GM12878 (cell line): ENCODE measurements around the gene CEP120. TPM values are rescaled to one million over a fixed set of nuclear protein-coding genes. Genes with fewer than 3 reads are reported as not detected.

Experiments used
- ATF3 ChIP-seq: IDR thresholded peaks from 2 replicates; pipeline ENCODE4 v1.6.1; 2011; ENCODE audit warnings: low read depth, mild to moderate bottlenecking, low read length, moderate library complexity, borderline replicate concordance; ENCODE audit errors: extremely low read depth
- BCL3 ChIP-seq: IDR thresholded peaks from 2 replicates; pipeline ENCODE4 v1.6.1; 2011; ENCODE audit warnings: borderline replicate concordance, low read depth, mild to moderate bottlenecking, moderate library complexity, low read length; ENCODE audit not compliant: insufficient read depth, poor library complexity, severe bottlenecking
- E2F4 ChIP-seq: IDR thresholded peaks from 2 replicates; pipeline ENCODE4 v1.6.1; 2012; ENCODE audit warnings: low read depth, low read length, improper control_type of control experiment
- ESRRA ChIP-seq: IDR thresholded peaks from 2 replicates; pipeline ENCODE4 v1.6.1; 2012; ENCODE audit warnings: mild to moderate bottlenecking, low read length, improper control_type of control experiment
- FOXK2 ChIP-seq: fragments of 450-650 bp; IDR thresholded peaks from 2 replicates; pipeline ENCODE4 v1.6.1; 2017; ENCODE audit warnings: mild to moderate bottlenecking, moderate library complexity
- HCFC1 ChIP-seq: fragments of 150-350 bp; IDR thresholded peaks from 2 replicates; pipeline ENCODE4 v1.6.1; 2014; ENCODE audit warnings: low read length
- HSF1 ChIP-seq: fragments of 150-350 bp; IDR thresholded peaks from 2 replicates; pipeline ENCODE4 v1.6.1; 2014; ENCODE audit warnings: mild to moderate bottlenecking, low read depth, low read length
- MLLT1 ChIP-seq: fragments of 450-650 bp; IDR thresholded peaks from 2 replicates; pipeline ENCODE4 v1.6.1; 2016; ENCODE audit warnings: mild to moderate bottlenecking
- MYC ChIP-seq: IDR thresholded peaks from 2 replicates; pipeline ENCODE4 v1.6.1; 2011; ENCODE audit warnings: mild to moderate bottlenecking, low read length, moderate library complexity, inconsistent platforms; ENCODE audit not compliant: insufficient read depth, insufficient replicate concordance, insufficient read length, severe bottlenecking
- NFYB ChIP-seq: IDR thresholded peaks from 2 replicates; pipeline ENCODE4 v1.6.1; 2011; ENCODE audit warnings: low read depth, mild to moderate bottlenecking, low read length, improper control_type of control experiment, moderate library complexity; ENCODE audit not compliant: insufficient read depth
- NR2F1 ChIP-seq: fragments of 450-650 bp; conservative IDR thresholded peaks from 2 replicates; pipeline ENCODE4 v1.6.1; 2017; ENCODE audit warnings: mild to moderate bottlenecking
- NRF1 ChIP-seq: conservative IDR thresholded peaks from 2 replicates; pipeline ENCODE4 v1.6.1; 2011; ENCODE audit warnings: mild to moderate bottlenecking, low read depth, low read length, improper control_type of control experiment
- POLR2A ChIP-seq: IDR thresholded peaks from 2 replicates; pipeline ENCODE4 v1.6.1; 2011; ENCODE audit warnings: low read depth, mild to moderate bottlenecking, low read length
- RB1 ChIP-seq: fragments of 450-650 bp; formaldehyde crosslinking; IDR thresholded peaks from 2 replicates; pipeline ENCODE4 v1.6.1; 2017; ENCODE audit warnings: mild to moderate bottlenecking, borderline replicate concordance
- SMAD1 ChIP-seq: fragments of 450-650 bp; IDR thresholded peaks from 2 replicates; pipeline ENCODE4 v1.6.1; 2018; ENCODE audit warnings: mild to moderate bottlenecking, low read depth; ENCODE audit not compliant: partially characterized antibody
- SMARCA5 ChIP-seq: fragments of 450-650 bp; IDR thresholded peaks from 2 replicates; pipeline ENCODE4 v1.6.1; 2017; ENCODE audit warnings: mild to moderate bottlenecking
- TCF7 ChIP-seq: IDR thresholded peaks from 2 replicates; pipeline ENCODE4 v1.6.1; 2014; ENCODE audit warnings: antibody characterized with exemption, borderline replicate concordance
- ZBTB40 ChIP-seq: fragments of 450-650 bp; IDR thresholded peaks from 2 replicates; pipeline ENCODE4 v1.6.1; 2016; ENCODE audit warnings: mild to moderate bottlenecking, moderate library complexity, borderline replicate concordance
- polyA plus RNA-seq, 11 experiments: library from polyadenylated mRNA; depleted of rRNA in 4 of 11; unstranded in 6 of 11; stranded (reverse) in 5 of 11; fragments of >200 nt; fragmentation: Nextera tagmentation in 4 of 11; fragmentation: Illumina TruSeq in 1 of 11; extraction: Ambion mirVana in 4 of 11; extraction: Trizol in 1 of 11; gene quantifications; 1 replicate in 1 of 11; 2 replicates in 10 of 11; pipeline versions ENCODE4 v1.2.1 to v1.2.3, GENCODE V29; 2011 to 2016; ENCODE audit warnings: inconsistent platforms in 2 of 11, missing spikeins in 2 of 11, low read depth in 1 of 11
- total RNA-seq, 4 experiments: library from RNA; depleted of rRNA in 3 of 4; stranded (reverse); fragments of >200 nt in 3 of 4; fragmentation: Illumina TruSeq in 1 of 4; extraction: Trizol in 1 of 4; gene quantifications; 2 replicates each; pipeline versions ENCODE4 v1.2.1 to v1.2.3, GENCODE V29; 2013 to 2021

CEP120 gene
- total and polyA plus RNA-seq, 10 of the 15 experiments (the other 5 are each of a cell fraction or from before 2014, with no cell fraction given) = 4.1 to 23.0 (median 13.1) TPM

GRCh38 chr5:123423278-123424149 is at the start of gene CEP120 (continued):
- 0 out of 2 replicates have a peak, but pooled peaks have one; percentile 5 for TF ChIP-seq HSF1
- peak; percentile 57; the same call in 1 of the 2 replicates for TF ChIP-seq ZBTB40
- TF ChIP-seq RB1 = peak; percentile 99; the same call in 1 of the 2 replicates
- peak; percentile 91 for TF ChIP-seq POLR2A
- TF ChIP-seq BCL3 = peak; percentile 30
- TF ChIP-seq HCFC1 = peak; percentile 58
- no peak for TF ChIP-seq NFYB
- TF ChIP-seq TCF7 = no peak
- TF ChIP-seq SMAD1 = no peak
- TF ChIP-seq NRF1 = peak; percentile 73
- TF ChIP-seq SMARCA5 = peak; percentile 94
- TF ChIP-seq E2F4 = peak; percentile 81
- TF ChIP-seq FOXK2 = no peak; the same call in 1 of the 2 replicates
- no peak for TF ChIP-seq MYC
- TF ChIP-seq ESRRA = 0 out of 2 replicates have a peak, but pooled peaks have one; percentile 15
- peak; percentile 59; the same call in 1 of the 2 replicates for TF ChIP-seq NR2F1
- peak; percentile 45; the same call in 1 of the 2 replicates for TF ChIP-seq ATF3
- peak; percentile 78; the same call in 1 of the 2 replicates for TF ChIP-seq MLLT1
